ENCODE data around the gene WFIKKN1. TPM values are rescaled to one million over a fixed set of nuclear protein-coding genes. Genes with fewer than 3 reads are reported as not detected.

Gene WFIKKN1
- 0.44 and 0.45 TPM in 2 replicates for total RNA-seq

DNA sequence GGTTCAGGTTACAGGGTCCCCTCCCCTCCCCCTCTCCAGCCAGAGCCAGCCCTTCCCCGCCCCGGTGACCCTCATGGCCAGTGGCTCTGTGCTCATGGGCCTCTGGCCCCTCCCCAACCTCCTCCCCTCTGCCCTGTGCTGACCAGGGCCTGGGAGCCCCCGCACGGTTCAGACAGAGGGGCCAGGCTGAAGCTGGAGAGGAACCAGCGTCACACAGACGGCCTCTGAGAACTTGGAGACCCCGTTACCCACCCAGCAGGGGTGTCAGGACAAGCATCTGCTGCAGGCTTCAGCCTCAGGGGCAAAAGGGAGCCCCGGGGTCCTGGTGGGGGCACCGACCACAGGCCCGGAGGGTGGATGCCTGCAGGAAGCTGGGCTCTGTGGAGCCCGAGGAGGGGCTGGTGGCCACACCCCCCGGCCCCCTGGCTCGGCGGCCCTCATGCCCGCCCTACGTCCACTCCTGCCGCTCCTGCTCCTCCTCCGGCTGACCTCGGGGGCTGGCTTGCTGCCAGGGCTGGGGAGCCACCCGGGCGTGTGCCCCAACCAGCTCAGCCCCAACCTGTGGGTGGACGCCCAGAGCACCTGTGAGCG is at the start of gene WFIKKN1:
WFIKKN1 (plus strand) TSS at position 171 of the 591 bp plus-strand sequence; CDS start at position 440, 269 bp downstream.
- no peaks in the 10 kb centered on the region for H3K27me3 Mint-ChIP-seq
- peaks cover 2% of the 10 kb centered on the region for H3K4me1 Mint-ChIP-seq
- no peaks in the 10 kb centered on the region for H3K9me3 Mint-ChIP-seq
- no peak for DNase-seq
- intact Hi-C loops (cut with micrococcal nuclease), result no loop called here
- H3K27ac Mint-ChIP-seq, result no peak within 1 kb of the TSS
- peaks cover 2% of the 10 kb centered on the region for H3K36me3 Mint-ChIP-seq (ENCODE audit: low read depth)
- no peak within 1 kb of the TSS for H3K4me3 Mint-ChIP-seq

GRCh38 chr16:582218-582613 is 48.6 kb upstream of the WFIKKN1 start:
- Mint-ChIP-seq H3K9me3 (no peaks in the 10 kb centered on the region), H3K4me1 (peaks cover under 1% of the 10 kb centered on the region), H3K36me3 (ENCODE audit: low read depth) (no peaks in the 10 kb centered on the region), H3K27me3 (no peaks in the 10 kb centered on the region), H3K4me3 (no peak overlapping the region), H3K27ac (no peak overlapping the region)
- intact Hi-C loops (cut with micrococcal nuclease), result no loop called here
- no peak for DNase-seq

- Mint-ChIP-seq H3K9me3 (no peaks in the 10 kb centered on the region), H3K4me1 (peaks cover 3% of the 10 kb centered on the region), H3K27ac (no peak overlapping the region), H3K4me3 (no peak overlapping the region), H3K36me3 (ENCODE audit: low read depth) (peaks cover 2% of the 10 kb centered on the region), H3K27me3 (no peaks in the 10 kb centered on the region)
- intact Hi-C loops (cut with micrococcal nuclease), result no loop called here
- no peak for DNase-seq
Observed at GRCh38 chr16:582614-583331, 48.0 kb upstream of the WFIKKN1 start.

DNA sequence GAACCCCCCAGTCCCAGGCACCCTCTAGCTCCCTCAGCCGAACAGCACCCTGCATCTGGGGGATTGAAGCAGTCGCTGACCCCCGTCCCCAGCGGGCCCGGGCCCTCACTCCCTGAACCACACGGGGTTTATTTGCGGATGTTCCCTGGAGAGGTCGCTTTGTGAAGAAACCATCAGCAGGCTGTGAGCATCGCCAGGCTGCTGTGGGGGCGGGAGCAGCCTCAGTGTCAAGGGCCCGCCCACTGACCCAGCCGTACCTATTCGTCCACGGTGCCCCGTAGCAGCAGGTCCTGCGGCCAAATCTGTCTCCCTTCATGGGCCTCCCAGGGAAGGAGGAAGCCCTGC is 47.3 kb upstream of the WFIKKN1 start:
- intact Hi-C loops (cut with micrococcal nuclease), result no loop called here
- Mint-ChIP-seq H3K4me3 (no peak overlapping the region), H3K4me1 (peaks cover 3% of the 10 kb centered on the region), H3K9me3 (no peaks in the 10 kb centered on the region), H3K27me3 (no peaks in the 10 kb centered on the region), H3K36me3 (ENCODE audit: low read depth) (peaks cover 5% of the 10 kb centered on the region), H3K27ac (no peak overlapping the region)
- no peak for DNase-seq

- DNase-seq, result no peak
- intact Hi-C loops (cut with micrococcal nuclease), result no loop called here
- Mint-ChIP-seq H3K9me3 (no peaks in the 10 kb centered on the region), H3K36me3 (ENCODE audit: low read depth) (peaks cover 5% of the 10 kb centered on the region), H3K27ac (no peak overlapping the region), H3K4me3 (no peak overlapping the region), H3K4me1 (peaks cover 3% of the 10 kb centered on the region), H3K27me3 (no peaks in the 10 kb centered on the region)
Observed at GRCh38 chr16:583815-584591, 46.8 kb upstream of the WFIKKN1 start.

GRCh38 chr16:585351-585750 is 45.4 kb upstream of the WFIKKN1 start:
- intact Hi-C loops (cut with micrococcal nuclease), result no loop called here
- peaks cover 5% of the 10 kb centered on the region for H3K36me3 Mint-ChIP-seq (ENCODE audit: low read depth)
- no peak for DNase-seq
- no peak overlapping the region for H3K27ac Mint-ChIP-seq
- H3K27me3 Mint-ChIP-seq, result no peaks in the 10 kb centered on the region
- H3K4me3 Mint-ChIP-seq, result no peak overlapping the region
- peaks cover 3% of the 10 kb centered on the region for H3K4me1 Mint-ChIP-seq
- H3K9me3 Mint-ChIP-seq, result no peaks in the 10 kb centered on the region

DNA sequence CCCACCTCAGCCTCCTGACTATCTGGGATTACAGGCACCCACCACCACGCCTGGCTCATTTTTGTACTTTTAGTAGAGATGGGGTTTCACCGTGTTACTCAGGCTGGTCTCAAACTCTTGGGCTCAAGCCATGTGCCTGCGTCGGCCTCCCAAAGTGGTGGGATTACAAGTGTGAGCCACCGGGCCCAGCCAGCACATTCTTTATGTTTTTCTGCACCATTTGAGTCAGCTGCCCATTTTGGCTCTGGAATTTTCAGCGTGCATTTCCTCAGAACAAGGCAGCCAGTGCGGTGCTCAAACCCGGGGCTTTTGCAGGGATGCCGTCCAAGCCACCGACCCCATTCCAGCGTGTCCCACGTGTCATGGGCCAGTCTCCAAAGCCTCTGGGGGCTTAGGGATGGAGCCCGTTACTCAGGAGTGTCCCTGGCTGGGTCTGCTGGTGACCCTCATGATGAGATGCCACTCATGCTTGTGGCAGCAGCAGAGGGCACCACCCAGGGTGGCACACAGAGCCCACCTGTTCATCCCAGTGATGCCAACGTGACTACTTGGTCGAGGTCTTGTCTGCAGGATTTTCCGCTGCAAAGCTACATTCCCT is 44.6 kb upstream of the WFIKKN1 start:
- no peaks in the 10 kb centered on the region for H3K27me3 Mint-ChIP-seq
- DNase-seq, result no peak
- peaks cover 10% of the 10 kb centered on the region for H3K4me1 Mint-ChIP-seq
- no peak overlapping the region for H3K4me3 Mint-ChIP-seq
- H3K9me3 Mint-ChIP-seq, result no peaks in the 10 kb centered on the region
- intact Hi-C loops (cut with micrococcal nuclease), result no loop called here
- H3K27ac Mint-ChIP-seq, result no peak overlapping the region
- H3K36me3 Mint-ChIP-seq (ENCODE audit: low read depth), result peaks cover 7% of the 10 kb centered on the region

DNA sequence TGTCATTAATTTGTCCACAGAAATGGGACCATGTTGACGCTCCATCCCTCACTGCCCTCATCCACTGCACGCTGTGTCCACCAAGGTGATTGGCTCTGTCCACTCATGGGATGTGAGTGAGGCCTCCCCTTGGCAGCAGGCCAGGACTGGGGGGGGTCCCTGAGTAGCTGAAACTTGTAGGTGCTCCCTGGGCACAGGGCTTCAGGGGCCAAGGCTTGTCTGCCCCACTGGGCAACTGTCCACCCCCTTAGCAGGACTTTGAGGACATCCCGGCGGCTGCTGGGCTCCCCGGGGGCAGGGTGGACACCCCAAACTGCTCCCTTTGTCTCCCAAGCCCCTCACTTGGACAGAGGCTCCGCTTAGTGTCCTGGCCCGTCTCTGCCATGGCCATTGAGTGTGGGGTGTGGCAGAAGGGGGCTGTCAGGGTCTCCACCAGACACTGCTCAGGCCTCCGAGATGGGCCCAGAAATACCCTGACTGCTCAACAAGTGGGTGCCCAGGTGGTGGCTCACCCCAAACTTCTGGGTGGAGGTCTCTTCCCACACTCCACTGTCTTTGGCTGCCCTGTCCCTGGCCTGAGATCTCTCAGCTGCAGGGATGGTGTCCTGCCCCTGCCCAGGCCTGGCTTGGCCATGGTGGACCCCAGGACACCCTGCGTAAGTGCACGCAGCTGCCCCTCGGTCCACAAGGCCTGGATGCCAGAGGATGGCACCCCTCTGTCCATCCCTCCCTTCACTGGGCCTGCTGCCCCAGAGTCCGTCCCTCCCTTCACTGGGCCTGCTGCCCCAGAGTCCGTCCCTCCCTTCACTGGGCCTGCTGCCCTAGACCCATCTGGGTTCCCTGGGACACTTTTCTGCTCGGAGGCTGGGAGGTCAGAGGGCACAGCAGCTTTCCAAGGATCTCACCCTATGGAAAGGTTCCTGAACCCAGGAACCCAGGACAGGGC is 43.9 kb upstream of the WFIKKN1 start:
- Mint-ChIP-seq H3K4me3 (peak overlapping the region; percentile 95), H3K36me3 (ENCODE audit: low read depth) (peaks cover 7% of the 10 kb centered on the region), H3K9me3 (no peaks in the 10 kb centered on the region), H3K4me1 (peaks cover 12% of the 10 kb centered on the region), H3K27ac (peak overlapping the region; percentile 91), H3K27me3 (no peaks in the 10 kb centered on the region)
- DNase-seq, result no peak
- intact Hi-C loops (cut with micrococcal nuclease), result no loop called here

GRCh38 chr16:588639-588888 is 42.2 kb upstream of the WFIKKN1 start:
- Mint-ChIP-seq H3K9me3 (no peaks in the 10 kb centered on the region), H3K4me3 (peak overlapping the region; percentile 95), H3K36me3 (ENCODE audit: low read depth) (peaks cover 7% of the 10 kb centered on the region), H3K27ac (peak overlapping the region; percentile 98), H3K27me3 (no peaks in the 10 kb centered on the region), H3K4me1 (peaks cover 16% of the 10 kb centered on the region)
- DNase-seq, result peak; percentile 89
- intact Hi-C loops (cut with micrococcal nuclease), result loop anchor here (2.0 kb wide), 1 partner anchor 60 kb away; the partner anchor contains the start of gene WDR90

DNA sequence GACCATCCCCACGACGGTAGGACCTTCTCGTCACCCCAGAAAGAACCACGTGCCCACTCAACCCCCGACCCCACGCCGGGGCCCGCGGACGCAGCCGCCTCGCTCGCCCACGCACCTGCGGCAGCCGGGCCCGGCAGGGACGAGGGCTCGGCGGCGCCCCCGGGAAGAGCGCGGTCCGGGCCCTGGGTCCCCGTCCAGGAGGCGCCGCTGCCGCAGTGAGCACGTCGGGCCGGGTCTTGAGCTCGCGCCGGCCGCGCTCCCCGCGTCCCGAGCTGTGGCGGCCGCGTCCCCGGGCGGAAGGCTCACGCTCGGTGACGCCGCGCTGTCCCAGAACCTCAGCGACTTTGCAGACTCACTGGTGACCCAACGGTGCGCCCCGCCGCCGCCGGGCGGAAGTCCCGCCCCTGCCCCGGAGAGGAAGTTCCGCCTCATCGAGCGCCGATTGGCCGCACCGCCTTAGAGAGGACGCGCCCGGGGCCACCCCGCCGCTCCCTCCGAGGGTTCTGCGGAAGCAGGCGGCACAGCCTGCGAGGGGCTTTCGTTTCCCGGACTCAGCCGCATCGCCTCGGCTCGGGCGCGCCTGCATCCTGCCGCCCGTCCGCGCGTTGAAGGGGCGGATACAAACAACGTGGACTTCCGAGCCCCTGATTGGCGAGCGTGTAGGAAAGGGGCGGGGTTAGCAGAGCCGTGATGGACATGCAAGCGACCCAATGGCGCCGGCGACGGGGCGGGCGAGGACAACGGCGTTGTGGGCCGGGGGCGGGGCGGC is 41.7 kb upstream of the WFIKKN1 start:
- Mint-ChIP-seq H3K36me3 (ENCODE audit: low read depth) (peaks cover 7% of the 10 kb centered on the region), H3K4me3 (peak overlapping the region; percentile 95), H3K27ac (peak overlapping the region; percentile 100)

GRCh38 chr16:589658-590187 is 41.1 kb upstream of the WFIKKN1 start, which contains the start of gene RAB40C:
RAB40C (plus strand) TSS chr16:590066; CDS start chr16:590292, 226 bp downstream.
- intact Hi-C loops (cut with micrococcal nuclease), result loop anchor here (1.0 to 2.0 kb wide), 5 partner anchors 20 to 164 kb away; partner anchors contain the start of genes CAPN15, METTL26, PIGQ and RAB11FIP3
- Mint-ChIP-seq H3K27me3 (no peaks in the 10 kb centered on the region), H3K4me3 (peak within 1 kb of the TSS; percentile 95), H3K27ac (peak within 1 kb of the TSS; percentile 100), H3K36me3 (ENCODE audit: low read depth) (peaks cover 9% of the 10 kb centered on the region), H3K4me1 (peaks cover 17% of the 10 kb centered on the region), H3K9me3 (no peaks in the 10 kb centered on the region)
- DNase-seq, result peak; percentile 99

More for the DNA sequence above, 41.7 kb upstream of the WFIKKN1 start:
- H3K9me3 Mint-ChIP-seq, result no peaks in the 10 kb centered on the region
- DNase-seq, result peak; percentile 99
- H3K4me1 Mint-ChIP-seq, result peaks cover 17% of the 10 kb centered on the region
- intact Hi-C loops (cut with micrococcal nuclease), result loop anchor here (1.0 to 2.0 kb wide), 5 partner anchors 20 to 164 kb away; partner anchors contain the start of genes CAPN15, METTL26, PIGQ and RAB11FIP3
- H3K27me3 Mint-ChIP-seq, result no peaks in the 10 kb centered on the region

DNA sequence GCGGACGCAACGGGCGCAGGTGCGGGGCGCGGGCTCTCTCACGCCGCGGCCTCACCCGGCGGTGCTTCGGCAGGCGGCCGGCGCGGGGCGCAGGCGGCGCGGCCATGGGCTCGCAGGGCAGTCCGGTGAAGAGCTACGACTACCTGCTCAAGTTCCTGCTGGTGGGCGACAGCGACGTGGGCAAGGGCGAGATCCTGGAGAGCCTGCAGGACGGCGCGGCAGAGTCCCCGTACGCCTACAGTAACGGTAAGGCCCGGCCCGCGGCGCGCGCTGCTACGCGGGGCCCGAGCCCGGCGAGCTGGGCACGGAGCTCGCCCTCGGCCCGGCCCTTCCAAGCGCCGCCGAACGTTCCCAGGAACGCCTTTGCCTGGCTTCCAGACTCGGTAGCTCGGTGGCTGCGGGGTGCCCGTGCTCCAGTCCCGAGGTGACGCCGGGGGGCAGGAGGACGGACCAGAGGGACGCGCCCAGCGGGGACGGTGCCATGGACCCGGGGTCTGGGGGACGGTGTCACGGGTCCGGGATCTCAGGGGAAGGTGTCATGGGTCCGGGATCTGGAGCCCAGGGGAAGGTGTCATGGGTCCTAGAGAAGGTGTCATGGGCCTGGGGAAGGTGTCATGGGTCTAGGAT is 40.5 kb upstream of the WFIKKN1 start:
- Mint-ChIP-seq H3K4me1 (peaks cover 19% of the 10 kb centered on the region), H3K9me3 (no peaks in the 10 kb centered on the region), H3K27ac (peak overlapping the region; percentile 79), H3K36me3 (ENCODE audit: low read depth) (peaks cover 9% of the 10 kb centered on the region), H3K4me3 (peak overlapping the region; percentile 92), H3K27me3 (no peaks in the 10 kb centered on the region)
- intact Hi-C loops (cut with micrococcal nuclease), result no loop called here
- DNase-seq, result no peak

Measured in activated CD4-positive, alpha-beta T cell treated with anti-CD3 and anti-CD28 coated beads, Interleukin-2, amount 10 ng/mL, durations not matched to agents 24 days and 14 days (primary cell).